ENCODE data around the gene GSG1L.

- TF ChIP-seq CTCF (IDR thresholded peaks at IDR 0.05; ENCODE audit: insufficient read depth, low read length, poor library complexity, severe bottlenecking), result no peak
- no peak for TF ChIP-seq EZH2phosphoT487 (conservative IDR thresholded peaks at IDR 0.05; ENCODE audit: low read length)
These were observed 240.1 kb downstream of the GSG1L start for GRCh38 chr16:27823421-27823820.
